ENCODE data around the gene EXOC6B.

The EXOC6B gene

DNA sequence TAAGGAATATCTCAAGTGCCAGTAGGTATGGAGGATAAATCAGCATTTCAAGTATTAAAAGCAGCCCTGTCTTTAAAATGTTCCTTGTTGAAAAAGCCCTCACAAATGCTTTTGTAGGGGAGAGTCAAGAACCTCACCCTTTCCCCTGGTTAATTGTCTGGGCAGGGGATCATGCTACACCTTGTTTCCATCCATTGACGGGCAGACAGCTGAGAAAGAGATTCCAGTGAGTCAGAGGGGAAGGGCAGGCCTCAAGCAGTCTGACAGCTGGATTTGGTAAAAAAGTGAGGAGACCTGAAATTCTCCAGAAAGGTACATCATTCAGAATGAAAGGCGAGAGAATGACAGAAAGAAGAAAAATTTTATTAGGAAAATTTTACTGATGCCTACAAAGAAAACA lies 475.0 kb downstream of the EXOC6B start:
- DNase-seq (ENCODE audit: low spot score) = no peak

DNA sequence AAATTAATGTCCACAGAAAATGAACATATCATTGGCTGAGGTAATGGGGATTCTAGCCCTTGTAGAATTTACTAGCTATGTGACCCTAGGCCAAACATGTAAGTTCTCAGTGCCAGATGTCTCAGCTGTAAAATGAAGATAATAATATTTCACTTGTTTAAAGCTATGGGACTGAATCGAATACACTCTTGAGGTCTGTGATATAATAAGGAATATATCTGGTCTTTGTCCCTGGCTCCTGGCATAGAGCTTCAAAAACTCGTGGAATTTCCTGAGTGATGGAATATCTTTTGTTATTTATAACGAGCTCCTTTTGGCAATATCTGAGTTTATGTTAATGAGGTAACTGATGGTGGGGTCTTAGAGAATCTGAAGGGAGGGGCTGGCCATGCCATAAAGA lies 476.8 kb downstream of the EXOC6B start:
- no peak for DNase-seq (ENCODE audit: low spot score)

DNA sequence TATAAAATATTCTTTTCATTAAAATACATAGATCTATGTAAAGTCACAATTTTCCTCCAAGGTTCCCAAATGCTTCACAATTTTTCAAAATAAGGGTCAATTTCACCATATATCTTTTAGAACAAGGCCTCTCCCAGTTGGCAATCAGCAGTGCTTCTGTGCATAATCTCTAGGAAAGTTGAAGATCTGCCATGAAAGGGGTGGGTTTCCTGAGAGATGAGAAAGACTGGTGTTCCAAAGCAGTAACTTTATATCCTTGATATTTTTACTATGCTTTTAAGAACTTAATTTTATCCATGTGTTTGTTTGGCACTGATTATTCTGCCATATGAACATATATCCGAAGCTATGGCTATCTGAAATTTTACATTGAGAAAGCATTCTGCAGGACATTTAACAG lies 478.8 kb downstream of the EXOC6B start:
- DNase-seq (ENCODE audit: low spot score) = no peak

GRCh38 chr2:72341639-72342038 lies 484.2 kb downstream of the EXOC6B start:
- DNase-seq (ENCODE audit: low spot score) = no peak

DNA sequence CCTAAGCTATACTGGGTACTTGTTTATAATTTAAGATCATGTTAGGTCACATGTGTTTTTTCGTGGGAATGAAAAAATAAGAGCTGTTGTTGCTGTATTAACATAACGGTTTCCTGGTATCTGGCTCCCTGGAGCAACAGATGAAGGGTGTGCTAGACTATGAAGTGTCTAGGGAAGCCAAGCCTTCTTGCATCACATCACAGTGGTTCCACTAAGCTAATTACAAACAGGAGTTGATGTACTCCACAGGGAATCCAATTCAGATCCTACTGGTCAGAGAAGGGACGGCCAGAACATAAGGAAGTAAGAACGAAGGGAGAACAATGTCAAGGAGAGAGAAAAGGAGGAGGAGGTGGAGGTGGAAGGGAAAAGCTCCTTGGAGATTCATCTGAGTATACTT lies 485.2 kb downstream of the EXOC6B start:
- no peak for DNase-seq (ENCODE audit: low spot score)

GRCh38 chr2:72338076-72338475 lies 487.8 kb downstream of the EXOC6B start:
- DNase-seq (ENCODE audit: low spot score) = no peak

DNA sequence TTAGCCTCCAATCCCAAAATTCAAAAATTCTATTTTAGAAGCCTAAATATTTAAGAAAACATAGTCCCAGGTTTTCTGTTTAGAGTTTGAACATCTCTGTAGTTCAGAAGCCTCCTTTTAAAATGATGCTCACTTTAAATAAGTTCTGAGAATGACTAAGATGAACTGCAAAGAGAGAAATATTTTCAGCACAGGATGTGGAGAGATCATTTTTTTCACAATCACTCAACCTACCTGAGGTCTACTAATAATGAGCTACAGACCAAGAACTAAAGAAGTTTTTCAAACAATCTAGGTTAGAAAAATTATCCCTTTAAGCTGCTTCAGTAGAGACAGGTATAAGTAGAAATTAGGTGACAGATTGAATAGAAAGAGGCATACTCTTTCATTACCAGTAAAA lies 493.1 kb downstream of the EXOC6B start:
- DNase-seq (ENCODE audit: low spot score) = no peak

GRCh38 chr2:72330652-72331051 lies 495.2 kb downstream of the EXOC6B start:
- no peak for DNase-seq (ENCODE audit: low spot score)

DNA sequence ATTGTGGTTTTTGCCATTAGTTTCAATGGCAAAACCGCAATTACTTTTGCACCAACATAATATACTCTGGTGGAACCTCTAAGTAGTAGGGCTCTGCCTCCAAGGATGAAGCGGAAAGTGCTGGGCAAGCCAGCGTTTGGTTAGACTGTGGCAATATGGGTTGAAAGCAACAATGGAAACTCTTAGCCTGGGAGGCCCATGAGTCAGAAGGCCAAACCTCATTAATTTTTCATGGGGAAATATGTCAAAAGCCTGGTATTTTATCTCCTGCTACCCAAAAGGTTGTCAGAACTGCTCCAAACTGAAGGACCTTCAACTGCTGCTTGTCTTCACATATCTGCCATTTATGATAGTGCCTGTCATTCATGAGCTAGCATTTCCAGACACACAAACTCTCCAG lies 499.1 kb downstream of the EXOC6B start:
- no peak for DNase-seq (ENCODE audit: low spot score)

DNA sequence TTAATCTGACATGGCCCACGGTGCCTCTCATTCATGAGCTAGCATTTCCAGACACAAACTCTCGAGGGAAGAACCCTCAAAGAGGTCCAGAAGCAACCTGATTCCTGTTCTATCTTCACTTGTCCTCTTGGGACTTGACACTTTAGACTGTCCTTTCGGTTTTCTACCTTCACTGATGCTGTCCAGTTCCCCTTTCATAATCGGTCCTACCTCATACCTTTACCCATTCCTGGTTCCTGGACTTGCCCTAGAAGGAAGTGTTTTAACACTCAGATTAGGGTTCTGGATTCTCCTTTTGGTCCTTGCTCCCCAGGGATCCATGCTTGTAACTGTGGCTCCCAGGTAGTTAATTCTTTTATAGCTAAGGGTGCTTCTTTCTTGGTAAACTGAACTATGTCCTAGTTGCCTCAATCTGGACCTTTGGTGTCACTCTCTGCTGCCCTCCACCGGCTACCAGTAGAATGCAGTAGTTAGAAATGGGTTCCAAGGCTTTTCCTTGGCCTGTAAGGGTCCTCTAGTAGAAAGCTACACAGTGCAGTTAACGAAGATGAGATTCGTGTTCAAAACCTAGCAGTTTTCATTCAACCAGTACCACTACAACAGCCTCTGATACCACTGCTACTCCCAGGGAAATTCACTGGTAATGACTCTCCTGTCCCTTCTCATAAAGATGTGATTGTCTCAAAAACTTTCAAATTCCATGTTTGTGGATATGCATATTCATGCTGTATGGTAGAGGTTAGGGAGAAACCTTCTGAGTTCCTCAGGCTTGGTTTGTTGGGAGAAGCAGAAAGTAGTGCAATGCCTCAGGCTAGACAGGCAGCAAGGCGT lies 500.0 kb downstream of the EXOC6B start:
- no peak for DNase-seq (ENCODE audit: low spot score)

DNA sequence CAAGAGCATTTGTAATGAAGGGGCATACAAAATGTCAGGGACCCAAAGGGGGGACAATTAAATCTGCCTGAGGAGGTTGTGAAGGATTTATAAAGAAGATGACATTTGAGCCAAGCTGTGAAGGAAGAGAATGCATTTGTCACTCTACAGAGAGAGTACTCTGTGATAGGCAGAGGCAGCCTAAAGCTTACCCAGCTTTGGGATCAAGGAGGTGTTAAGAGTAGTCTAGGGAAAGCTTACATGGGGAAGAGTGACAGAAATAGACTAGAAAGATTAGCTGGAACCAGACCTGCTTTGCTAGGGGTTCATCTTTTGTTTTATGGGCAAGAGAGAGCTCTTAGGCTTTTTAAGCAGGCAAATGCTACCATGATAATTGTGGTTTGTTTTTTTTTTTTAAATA lies 509.1 kb downstream of the EXOC6B start:
- DNase-seq (ENCODE audit: low spot score) = no peak

DNA sequence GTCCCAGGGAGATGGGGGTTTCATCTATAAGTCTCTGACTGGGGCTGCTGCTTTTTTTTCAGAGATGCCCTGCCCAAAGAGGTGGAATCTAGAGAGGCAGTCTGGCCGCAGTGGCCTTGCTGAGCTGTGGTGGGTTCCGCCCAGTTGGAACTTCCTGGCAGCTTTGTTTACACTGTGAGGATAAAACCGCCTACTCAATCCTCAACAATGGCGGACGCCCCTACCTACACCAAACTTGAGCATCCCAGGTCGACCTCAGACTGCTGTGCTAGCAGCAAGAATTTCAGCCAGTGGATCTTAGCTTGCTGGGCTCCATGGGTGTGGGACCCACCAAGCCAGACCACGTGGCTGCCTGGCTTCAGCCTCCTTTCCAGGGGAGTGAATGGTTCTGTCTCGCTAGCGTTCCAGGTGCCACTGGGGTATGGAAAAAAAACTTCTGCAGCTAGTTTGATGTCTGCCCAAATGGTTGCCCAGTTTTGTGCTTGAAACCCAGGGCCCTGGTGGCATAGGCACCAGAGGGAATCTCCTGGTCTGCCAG lies 525.6 kb downstream of the EXOC6B start:
- DNase-seq (ENCODE audit: low spot score) = no peak

- DNase-seq (ENCODE audit: low spot score) = no peak
Observed at GRCh38 chr2:72293620-72294019, 532.2 kb downstream of the EXOC6B start.

DNA sequence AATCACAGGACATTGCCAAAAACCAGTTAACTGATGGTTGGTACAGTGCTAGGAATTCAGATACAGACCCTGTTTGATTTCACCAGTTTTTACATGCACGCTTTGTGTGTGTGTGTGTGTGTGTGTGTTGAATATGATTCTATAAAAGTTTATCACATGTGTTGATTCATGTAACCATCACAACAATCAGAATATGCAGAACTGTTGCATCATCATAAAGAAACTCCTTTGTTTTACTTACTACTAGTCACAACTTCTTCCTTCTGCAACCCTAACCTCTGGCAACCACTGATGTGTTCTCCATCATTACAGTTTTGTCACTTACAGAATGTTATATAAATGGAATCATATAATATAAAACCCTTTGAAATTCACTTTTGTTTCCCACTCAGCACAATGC lies 533.4 kb downstream of the EXOC6B start:
- DNase-seq (ENCODE audit: low spot score) = no peak

GRCh38 chr2:72291059-72291458 lies 534.8 kb downstream of the EXOC6B start:
- no peak for DNase-seq (ENCODE audit: low spot score)

- DNase-seq (ENCODE audit: low spot score) = no peak
Observed at GRCh38 chr2:72289736-72290135, 536.1 kb downstream of the EXOC6B start.

GRCh38 chr2:72289283-72289682 lies 536.5 kb downstream of the EXOC6B start:
- no peak for DNase-seq (ENCODE audit: low spot score)

DNA sequence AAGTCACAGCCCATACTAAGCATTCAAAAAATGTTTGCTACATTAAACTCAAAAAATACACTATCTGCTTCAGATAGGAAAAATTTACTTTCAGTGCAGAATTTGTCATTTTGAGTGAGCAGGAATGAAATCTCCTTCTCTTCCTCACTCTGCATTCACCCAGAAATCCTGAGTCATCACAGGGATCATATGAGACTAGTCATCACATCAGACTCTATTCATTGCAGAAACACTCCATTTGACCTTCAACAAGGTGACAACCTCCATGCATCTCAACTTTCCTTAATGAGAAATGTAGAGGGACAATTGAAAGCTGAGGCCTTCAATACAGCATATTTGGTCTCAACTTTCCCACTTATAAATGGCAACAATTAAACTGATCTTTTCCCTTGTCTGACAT lies 547.8 kb downstream of the EXOC6B start:
- no peak for DNase-seq (ENCODE audit: low spot score)

DNA sequence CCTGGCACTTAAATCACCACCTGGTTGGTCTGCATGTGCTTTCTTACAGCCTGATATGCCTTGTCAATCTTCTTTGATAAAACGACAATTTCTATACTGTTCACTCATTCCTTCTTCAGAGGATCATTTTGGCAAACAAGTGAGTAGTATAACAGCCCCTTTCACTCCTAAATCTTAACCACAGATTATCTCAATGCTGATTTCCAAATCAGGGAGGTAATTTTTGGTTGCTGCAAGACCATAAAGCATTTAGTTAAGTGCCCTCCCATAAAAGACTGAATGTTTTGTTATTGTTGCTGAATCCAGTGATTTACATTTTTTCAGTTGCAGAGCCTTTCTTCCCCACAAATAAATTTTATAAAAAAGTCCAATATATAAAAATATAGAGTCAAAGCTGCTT lies 549.0 kb downstream of the EXOC6B start:
- DNase-seq (ENCODE audit: low spot score) = no peak

DNA sequence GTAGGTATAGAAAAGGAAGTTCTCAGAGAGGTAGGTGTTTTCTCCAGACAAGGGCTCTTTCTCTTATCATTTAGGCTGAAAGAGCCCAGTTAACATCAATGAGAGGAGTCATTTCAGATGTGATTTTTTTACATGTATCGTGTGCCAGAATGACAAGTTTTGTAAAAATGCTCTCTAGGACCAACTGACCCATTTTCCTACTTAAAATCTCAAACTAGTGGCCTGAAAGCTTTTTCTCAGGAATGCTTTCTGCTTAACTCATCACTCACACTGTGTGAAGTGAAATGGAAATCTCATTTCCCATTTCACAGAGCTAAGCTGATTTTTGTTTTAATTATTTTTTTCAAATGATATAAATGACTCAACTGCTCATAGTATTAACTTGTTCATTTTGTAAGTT lies 549.5 kb downstream of the EXOC6B start:
- no peak for DNase-seq (ENCODE audit: low spot score)

DNA sequence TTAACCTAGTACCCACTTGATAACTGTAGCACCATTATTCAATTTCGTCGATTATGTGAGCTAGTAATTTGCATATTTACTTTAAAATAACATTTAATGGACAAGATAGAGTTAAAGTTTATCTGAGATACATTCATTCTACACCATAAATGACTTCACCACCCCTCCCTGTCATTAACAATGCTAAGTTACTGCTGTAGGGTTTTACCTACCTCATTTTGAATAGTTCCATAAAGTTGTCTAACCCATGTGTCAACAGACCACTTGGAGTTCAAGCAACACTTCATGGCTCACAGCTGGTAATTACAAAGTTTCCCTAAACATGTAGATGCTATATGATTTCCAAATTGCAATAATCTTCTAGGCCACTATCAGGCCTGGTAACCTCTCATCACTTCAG lies 550.7 kb downstream of the EXOC6B start:
- no peak for DNase-seq (ENCODE audit: low spot score)

DNA sequence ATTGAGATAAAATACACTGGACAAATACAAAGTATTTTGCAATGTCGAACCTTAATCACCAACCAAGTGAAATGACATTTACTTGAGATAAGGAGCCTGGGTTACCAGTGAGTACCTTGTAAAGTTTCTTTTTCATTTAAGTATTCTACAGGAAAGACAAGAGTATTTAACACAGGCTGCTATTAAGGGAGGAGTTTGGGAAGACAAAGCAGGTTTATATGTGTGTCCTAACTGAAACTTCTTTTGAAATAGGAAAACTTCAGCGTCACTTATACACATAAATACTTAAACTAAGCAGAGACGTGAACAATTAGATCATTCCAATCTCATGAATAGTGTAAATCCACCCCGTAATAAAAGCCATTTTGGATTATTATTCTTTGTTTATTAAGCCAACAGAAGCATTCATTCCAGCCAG lies 551.4 kb downstream of the EXOC6B start:
- DNase-seq (ENCODE audit: low spot score) = no peak

- no peak for DNase-seq (ENCODE audit: low spot score)
Observed at GRCh38 chr2:72273384-72273783, 552.4 kb downstream of the EXOC6B start.

All from CD4-positive, alpha-beta T cell treated with Interleukin-15 for 4 hours (primary cell).